Stimulated activated CD4-positive, alpha-beta T cell treated with anti-CD3 and anti-CD28 coated beads, Interleukin-15, amount 100 ng/mL, for 48 hours (primary cell): ENCODE measurements around the gene ASAP2.
"Not testable (repeated sequence)": the region's sequence is repeated elsewhere in the genome, so short reads cannot be mapped to it uniquely, and the experiment has no call there.

Source experiments
- DNase-seq, 2 donors: peaks; one replicate each; pipeline ENCODE4 v3.0.0-alpha.2; 2020; ENCODE audit warnings: low read depth in 2 of 2

Gene ASAP2

GRCh38 chr2:9251154-9252001, 44.8 kb downstream of the ASAP2 start:
- no peak for DNase-seq

GRCh38 chr2:9252002-9252357, 45.4 kb downstream of the ASAP2 start:
- DNase-seq, result no peak

- no peak for DNase-seq
These were observed 48.8 kb downstream of the ASAP2 start for GRCh38 chr2:9255416-9255815.

GRCh38 chr2:9256147-9256546, 49.5 kb downstream of the ASAP2 start:
- DNase-seq, result no peak

GRCh38 chr2:9256570-9257043, 50.0 kb downstream of the ASAP2 start:
- no peak for DNase-seq

GRCh38 chr2:9258501-9258900, 51.9 kb downstream of the ASAP2 start:
- DNase-seq, result no peak

GRCh38 chr2:9258953-9259399, 52.4 kb downstream of the ASAP2 start:
- no peak for DNase-seq

GRCh38 chr2:9260464-9260918, 53.9 kb downstream of the ASAP2 start:
- DNase-seq, result no peak

- no peak for DNase-seq
These were observed 54.7 kb downstream of the ASAP2 start for GRCh38 chr2:9261231-9261883.

GRCh38 chr2:9262671-9263171, 56.1 kb downstream of the ASAP2 start:
- no peak for DNase-seq

GRCh38 chr2:9263428-9263827, 56.8 kb downstream of the ASAP2 start:
- DNase-seq, result no peak

GRCh38 chr2:9264301-9264700, 57.7 kb downstream of the ASAP2 start:
- DNase-seq, result no peak

- DNase-seq, result no peak
These were observed 60.1 kb downstream of the ASAP2 start for GRCh38 chr2:9266711-9267110.

GRCh38 chr2:9267286-9267685, 60.7 kb downstream of the ASAP2 start:
- not testable (repeated sequence) for DNase-seq

GRCh38 chr2:9268301-9269080, 61.9 kb downstream of the ASAP2 start:
- no peak for DNase-seq

GRCh38 chr2:9269295-9269694, 62.7 kb downstream of the ASAP2 start:
- DNase-seq, result no peak

GRCh38 chr2:9269695-9270360, 63.2 kb downstream of the ASAP2 start:
- no peak for DNase-seq

- DNase-seq, result no peak
These were observed 64.5 kb downstream of the ASAP2 start for GRCh38 chr2:9271091-9271490.

- DNase-seq, result no peak
These were observed 65.1 kb downstream of the ASAP2 start for GRCh38 chr2:9271691-9272090.

GRCh38 chr2:9273486-9274130, 67.0 kb downstream of the ASAP2 start:
- DNase-seq, result no peak
